GM19099 (cell line): ENCODE data around the gene ZFR.

ENCODE experiments used
- POLR2A ChIP-seq: IDR thresholded peaks from 3 replicates; pipeline ENCODE4 v1.6.1; 2011; ENCODE audit warnings: low read depth; ENCODE audit not compliant: insufficient read length; ENCODE audit errors: extremely low read depth

The ZFR gene

GRCh38 chr5:32461441-32462120, 17.0 kb upstream of the ZFR start:
- TF ChIP-seq POLR2A: no peak

GRCh38 chr5:32460702-32461101, 16.2 kb upstream of the ZFR start:
- no peak for TF ChIP-seq POLR2A

- TF ChIP-seq POLR2A: no peak
These were observed 14.4 kb upstream of the ZFR start for GRCh38 chr5:32458880-32459495.

- TF ChIP-seq POLR2A: no peak
These were observed 10.8 kb upstream of the ZFR start for GRCh38 chr5:32455311-32455710.

- TF ChIP-seq POLR2A: no peak
These were observed 10.3 kb upstream of the ZFR start for GRCh38 chr5:32454821-32455220.

- TF ChIP-seq POLR2A: no peak
These were observed 9.4 kb upstream of the ZFR start for GRCh38 chr5:32453916-32454315.

- TF ChIP-seq POLR2A: no peak
These were observed 6.4 kb upstream of the ZFR start for GRCh38 chr5:32450952-32451351.

GRCh38 chr5:32449262-32449661, 4.7 kb upstream of the ZFR start:
- no peak for TF ChIP-seq POLR2A

GRCh38 chr5:32446630-32447029, 2.1 kb upstream of the ZFR start:
- TF ChIP-seq POLR2A: no peak

GRCh38 chr5:32445831-32446614, 1.5 kb upstream of the ZFR start:
- TF ChIP-seq POLR2A: no peak

- no peak for TF ChIP-seq POLR2A
These were observed 783 bp upstream of the ZFR start for GRCh38 chr5:32445287-32445758.

GRCh38 chr5:32443541-32444430, 754 bp downstream of the ZFR start:
- no peak for TF ChIP-seq POLR2A

GRCh38 chr5:32443145-32443540, 1.4 kb downstream of the ZFR start:
- no peak for TF ChIP-seq POLR2A

- TF ChIP-seq POLR2A: no peak
These were observed 5.4 kb downstream of the ZFR start for GRCh38 chr5:32439086-32439642.
